ENCODE data around the gene PRKAG1.

DNA sequence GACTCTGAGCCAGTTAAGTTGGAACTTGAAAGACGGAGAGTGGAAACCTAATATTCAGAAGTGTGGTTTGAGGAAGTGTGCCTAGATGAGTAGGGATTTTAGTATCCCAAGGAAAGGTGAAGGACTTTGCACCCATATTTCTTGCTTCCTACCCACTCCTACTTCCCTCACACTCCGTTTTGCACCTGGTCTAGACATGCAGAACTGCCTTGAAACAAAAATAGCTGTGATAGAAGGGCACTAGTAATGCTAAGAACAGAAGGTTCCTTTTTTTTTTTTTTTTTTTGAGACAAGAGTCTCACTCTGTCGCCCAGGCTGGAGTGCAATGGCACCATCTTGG, 60.6 kb downstream of the PRKAG1 start:
- TF ChIP-seq, protein P1, sequence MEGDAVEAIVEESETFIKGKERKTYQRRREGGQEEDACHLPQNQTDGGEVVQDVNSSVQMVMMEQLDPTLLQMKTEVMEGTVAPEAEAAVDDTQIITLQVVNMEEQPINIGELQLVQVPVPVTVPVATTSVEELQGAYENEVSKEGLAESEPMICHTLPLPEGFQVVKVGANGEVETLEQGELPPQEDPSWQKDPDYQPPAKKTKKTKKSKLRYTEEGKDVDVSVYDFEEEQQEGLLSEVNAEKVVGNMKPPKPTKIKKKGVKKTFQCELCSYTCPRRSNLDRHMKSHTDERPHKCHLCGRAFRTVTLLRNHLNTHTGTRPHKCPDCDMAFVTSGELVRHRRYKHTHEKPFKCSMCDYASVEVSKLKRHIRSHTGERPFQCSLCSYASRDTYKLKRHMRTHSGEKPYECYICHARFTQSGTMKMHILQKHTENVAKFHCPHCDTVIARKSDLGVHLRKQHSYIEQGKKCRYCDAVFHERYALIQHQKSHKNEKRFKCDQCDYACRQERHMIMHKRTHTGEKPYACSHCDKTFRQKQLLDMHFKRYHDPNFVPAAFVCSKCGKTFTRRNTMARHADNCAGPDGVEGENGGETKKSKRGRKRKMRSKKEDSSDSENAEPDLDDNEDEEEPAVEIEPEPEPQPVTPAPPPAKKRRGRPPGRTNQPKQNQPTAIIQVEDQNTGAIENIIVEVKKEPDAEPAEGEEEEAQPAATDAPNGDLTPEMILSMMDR (IDR thresholded peaks at IDR 0.05) = no peak
- TF ChIP-seq POLR2AphosphoS5 (IDR thresholded peaks at IDR 0.05; ENCODE audit: low read depth, low read length) (no peak), TCF7L2 (IDR thresholded peaks at IDR 0.05; ENCODE audit: low read depth, low read length) (no peak)
- TF ChIP-seq, protein P2, sequence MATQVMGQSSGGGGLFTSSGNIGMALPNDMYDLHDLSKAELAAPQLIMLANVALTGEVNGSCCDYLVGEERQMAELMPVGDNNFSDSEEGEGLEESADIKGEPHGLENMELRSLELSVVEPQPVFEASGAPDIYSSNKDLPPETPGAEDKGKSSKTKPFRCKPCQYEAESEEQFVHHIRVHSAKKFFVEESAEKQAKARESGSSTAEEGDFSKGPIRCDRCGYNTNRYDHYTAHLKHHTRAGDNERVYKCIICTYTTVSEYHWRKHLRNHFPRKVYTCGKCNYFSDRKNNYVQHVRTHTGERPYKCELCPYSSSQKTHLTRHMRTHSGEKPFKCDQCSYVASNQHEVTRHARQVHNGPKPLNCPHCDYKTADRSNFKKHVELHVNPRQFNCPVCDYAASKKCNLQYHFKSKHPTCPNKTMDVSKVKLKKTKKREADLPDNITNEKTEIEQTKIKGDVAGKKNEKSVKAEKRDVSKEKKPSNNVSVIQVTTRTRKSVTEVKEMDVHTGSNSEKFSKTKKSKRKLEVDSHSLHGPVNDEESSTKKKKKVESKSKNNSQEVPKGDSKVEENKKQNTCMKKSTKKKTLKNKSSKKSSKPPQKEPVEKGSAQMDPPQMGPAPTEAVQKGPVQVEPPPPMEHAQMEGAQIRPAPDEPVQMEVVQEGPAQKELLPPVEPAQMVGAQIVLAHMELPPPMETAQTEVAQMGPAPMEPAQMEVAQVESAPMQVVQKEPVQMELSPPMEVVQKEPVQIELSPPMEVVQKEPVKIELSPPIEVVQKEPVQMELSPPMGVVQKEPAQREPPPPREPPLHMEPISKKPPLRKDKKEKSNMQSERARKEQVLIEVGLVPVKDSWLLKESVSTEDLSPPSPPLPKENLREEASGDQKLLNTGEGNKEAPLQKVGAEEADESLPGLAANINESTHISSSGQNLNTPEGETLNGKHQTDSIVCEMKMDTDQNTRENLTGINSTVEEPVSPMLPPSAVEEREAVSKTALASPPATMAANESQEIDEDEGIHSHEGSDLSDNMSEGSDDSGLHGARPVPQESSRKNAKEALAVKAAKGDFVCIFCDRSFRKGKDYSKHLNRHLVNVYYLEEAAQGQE (IDR thresholded peaks at IDR 0.05; ENCODE audit: insufficient read depth in 1 of 2, low read depth in 2 of 2, low read length in 1 of 2) = no peak

Data from Panc1 (cell line).